Tibial nerve (tissue), 3 donors: ENCODE measurements around the gene RFXAP.

Experiments
- POLR2A ChIP-seq, 2 donors: fragments of 450-650 bp; IDR thresholded peaks; one replicate each; pipeline ENCODE4 v1.6.1; 2017; ENCODE audit warnings: antibody characterized with exemption in 2 of 2, mild to moderate bottlenecking in 2 of 2, moderate library complexity in 2 of 2
- TF ChIP-seq, protein P1 (sequence below), 5 experiments: fragments of 200-600 bp in 3 of 5; fragments of 450-650 bp in 2 of 5; sonication (generic) in 3 of 5; IDR thresholded peaks; one replicate each; pipeline ENCODE4 v1.5.1; 2016 to 2019; ENCODE audit warnings: antibody characterized with exemption in 5 of 5, mild to moderate bottlenecking in 3 of 5, moderate library complexity in 2 of 5

DNA sequence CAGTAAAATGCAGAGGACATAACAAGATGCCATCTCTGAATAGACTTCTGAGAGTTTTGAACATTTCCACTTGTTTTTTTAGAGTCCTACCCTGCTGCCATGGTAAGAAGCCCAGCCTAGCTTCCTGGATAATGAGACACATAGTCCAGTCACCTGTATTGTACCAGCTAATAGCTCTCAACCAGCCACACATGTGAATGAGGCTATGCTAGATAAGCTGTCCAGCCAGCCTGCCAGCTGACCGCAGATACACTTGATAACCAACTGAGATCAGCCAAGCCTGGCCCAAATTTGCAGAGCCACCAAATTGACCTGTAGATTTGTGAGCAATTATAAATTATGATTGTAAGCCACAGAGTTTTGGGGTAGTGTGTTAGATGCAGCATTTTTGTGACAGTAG, 10.7 kb downstream of the RFXAP start:
- TF ChIP-seq, protein P1, sequence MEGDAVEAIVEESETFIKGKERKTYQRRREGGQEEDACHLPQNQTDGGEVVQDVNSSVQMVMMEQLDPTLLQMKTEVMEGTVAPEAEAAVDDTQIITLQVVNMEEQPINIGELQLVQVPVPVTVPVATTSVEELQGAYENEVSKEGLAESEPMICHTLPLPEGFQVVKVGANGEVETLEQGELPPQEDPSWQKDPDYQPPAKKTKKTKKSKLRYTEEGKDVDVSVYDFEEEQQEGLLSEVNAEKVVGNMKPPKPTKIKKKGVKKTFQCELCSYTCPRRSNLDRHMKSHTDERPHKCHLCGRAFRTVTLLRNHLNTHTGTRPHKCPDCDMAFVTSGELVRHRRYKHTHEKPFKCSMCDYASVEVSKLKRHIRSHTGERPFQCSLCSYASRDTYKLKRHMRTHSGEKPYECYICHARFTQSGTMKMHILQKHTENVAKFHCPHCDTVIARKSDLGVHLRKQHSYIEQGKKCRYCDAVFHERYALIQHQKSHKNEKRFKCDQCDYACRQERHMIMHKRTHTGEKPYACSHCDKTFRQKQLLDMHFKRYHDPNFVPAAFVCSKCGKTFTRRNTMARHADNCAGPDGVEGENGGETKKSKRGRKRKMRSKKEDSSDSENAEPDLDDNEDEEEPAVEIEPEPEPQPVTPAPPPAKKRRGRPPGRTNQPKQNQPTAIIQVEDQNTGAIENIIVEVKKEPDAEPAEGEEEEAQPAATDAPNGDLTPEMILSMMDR (IDR thresholded peaks at IDR 0.05) = no peak
- TF ChIP-seq POLR2A (IDR thresholded peaks at IDR 0.05) = no peak
